B cell (primary cell): ENCODE data around the gene RNU5B-1. TPM values are rescaled to one million over a fixed set of nuclear protein-coding genes. Genes with fewer than 3 reads are reported as not detected.

Experiments used
- ATAC-seq: fragments of 200-7000 bp; cut with Tn5 transposase; one replicate; pipeline ENCODE4 v1.10.0; 2021; ENCODE audit warnings: low read depth, mild to moderate bottlenecking, moderate number of reproducible peaks, moderate library complexity
- CTCF ChIA-PET: fragments of 350-600 bp; sonication (Branson Sonifier 250); formaldehyde crosslinking; loops from one replicate; lab custom pipeline; 2021; ENCODE audit warnings: antibody characterized with exemption, inconsistent platforms; lab: Charles Lee
- POLR2A ChIA-PET: fragments of 350-600 bp; sonication (Branson Sonifier 250); formaldehyde crosslinking; loops from one replicate; lab custom pipeline; 2021; ENCODE audit warnings: antibody characterized with exemption; lab: Charles Lee
- DNase-seq: peaks from one replicate; pipeline ENCODE4 v3.0.0; 2013
- H2AFZ ChIP-seq: 2 replicates; pipeline ENCODE4 v1.6.1; 2012; ENCODE audit warnings: mild to moderate bottlenecking, low read depth, low read length; ENCODE audit not compliant: insufficient read depth, poor library complexity, severe bottlenecking
- H3K27ac ChIP-seq, 2 donors: 1 replicate in 1 of 2; 2 replicates in 1 of 2; pipeline ENCODE4 v1.5.1; 2012 to 2013; ENCODE audit warnings: low read length in 2 of 2, mild to moderate bottlenecking in 2 of 2, moderate library complexity in 1 of 2
- H3K27me3 ChIP-seq, 4 experiments: fragments of 200-600 bp in 1 of 4; sonication (generic) in 1 of 4; replicated peaks in 1 of 4; 1 replicate in 2 of 4; 2 replicates in 2 of 4; pipeline versions ENCODE4 v1.6.1 to v1.7.0; 2013 to 2016; ENCODE audit warnings: low read length in 3 of 4, mild to moderate bottlenecking in 2 of 4, mixed read lengths in 1 of 4, moderate library complexity in 1 of 4; ENCODE audit not compliant: insufficient read depth in 4 of 4, control insufficient read depth in 3 of 4; ENCODE audit errors: control extremely low read depth in 1 of 4
- H3K36me3 ChIP-seq, 2 experiments: replicated peaks in 1 of 2; 1 replicate in 1 of 2; 2 replicates in 1 of 2; pipeline versions ENCODE4 v1.6.1 to v1.7.1; 2013; ENCODE audit warnings: low read length in 1 of 2; ENCODE audit not compliant: insufficient read depth in 2 of 2, control insufficient read depth in 1 of 2; ENCODE audit errors: control extremely low read depth in 1 of 2, extremely low read depth in 1 of 2
- H3K4me1 ChIP-seq, 2 donors: fragments of 200-600 bp in 1 of 2; sonication (generic) in 1 of 2; 1 replicate in 1 of 2; 2 replicates in 1 of 2; pipeline versions ENCODE4 v1.5.1 to v1.6.1; 2013 to 2017; ENCODE audit warnings: low read length in 2 of 2; ENCODE audit not compliant: control insufficient read depth in 2 of 2, insufficient read depth in 2 of 2
- H3K4me2 ChIP-seq: replicated peaks from 2 replicates; pipeline ENCODE3; 2012; ENCODE audit warnings: mild to moderate bottlenecking, low read depth, low read length; ENCODE audit not compliant: poor library complexity, severe bottlenecking
- H3K4me3 ChIP-seq, 5 experiments: fragments of 200-600 bp in 1 of 5; sonication (generic) in 1 of 5; 1 replicate in 3 of 5; 2 replicates in 2 of 5; pipeline versions ENCODE4 v1.5.1 to v1.7.0; 2011 to 2016; ENCODE audit warnings: low read length in 4 of 5, mild to moderate bottlenecking in 4 of 5, low read depth in 2 of 5, control low read depth in 1 of 5, moderate library complexity in 1 of 5; ENCODE audit not compliant: insufficient read depth in 1 of 5; ENCODE audit errors: control extremely low read depth in 1 of 5, extremely low read depth in 1 of 5
- H3K79me2 ChIP-seq: fragments of 200-600 bp; sonication (generic); one replicate; pipeline ENCODE4 v1.6.0; 2016; ENCODE audit warnings: low read length; ENCODE audit not compliant: control insufficient read depth, insufficient read depth
- H3K9ac ChIP-seq: fragments of 200-600 bp; sonication (generic); 2 replicates; pipeline ENCODE4 v1.6.1; 2017; ENCODE audit warnings: mild to moderate bottlenecking, low read length, moderate library complexity
- H3K9me3 ChIP-seq, 3 donors: one replicate each; pipeline versions ENCODE4 v1.6.1 to v1.7.1; 2013; ENCODE audit warnings: low read length in 2 of 3; ENCODE audit not compliant: control insufficient read depth in 2 of 3, insufficient read depth in 1 of 3; ENCODE audit errors: control extremely low read depth in 1 of 3
- H4K20me1 ChIP-seq: 2 replicates; pipeline ENCODE4 v1.6.0; 2012; ENCODE audit warnings: mild to moderate bottlenecking, low read length; ENCODE audit not compliant: insufficient read depth, control insufficient read depth, poor library complexity, severe bottlenecking
- H3K27ac Mint-ChIP-seq: one replicate; pipeline ENCODE4 v1.8.0; 2021; ENCODE audit warnings: mixed read lengths
- H3K27me3 Mint-ChIP-seq: one replicate; pipeline ENCODE4 v1.8.0; 2021; ENCODE audit warnings: mixed read lengths
- H3K4me1 Mint-ChIP-seq: one replicate; pipeline ENCODE4 v1.8.0; 2021; ENCODE audit warnings: mixed read lengths
- H3K4me3 Mint-ChIP-seq: one replicate; pipeline ENCODE4 v1.8.0; 2021; ENCODE audit warnings: mixed read lengths
- H3K9me3 Mint-ChIP-seq: one replicate; pipeline ENCODE4 v1.8.0; 2022; ENCODE audit warnings: mixed read lengths; ENCODE audit not compliant: insufficient read depth
- EZH2 ChIP-seq: IDR thresholded peaks from 2 replicates; pipeline ENCODE4 v1.6.1; 2012; ENCODE audit warnings: borderline replicate concordance, low read depth, mild to moderate bottlenecking, moderate library complexity, low read length; ENCODE audit not compliant: insufficient read depth, poor library complexity, severe bottlenecking
- WGBS: methylation state at CpG from one replicate; pipeline ENCODE4 v1.1.5; 2013; ENCODE audit warnings: missing lambda C conversion rate; ENCODE audit not compliant: insufficient coverage; 5-methylcytosine and 5-hydroxymethylcytosine counted together
- intact Hi-C: fragments of 100-400 bp; cut with micrococcal nuclease; formaldehyde crosslinking; loops from one replicate; pipeline ENCODE4 v1.10.0; 2022
- polyA plus RNA-seq: library from polyadenylated mRNA; depleted of rRNA; stranded (reverse); fragments of >200 nt; gene quantifications from 2 replicates; pipeline ENCODE4 v1.2.3, GENCODE V29; 2012
- total RNA-seq, 2 donors: library from RNA; stranded (reverse); fragments of 120-200 nt in 1 of 2; gene quantifications; 1 replicate in 1 of 2; 2 replicates in 1 of 2; pipeline versions ENCODE4 v1.2.3 to v1.2.4, GENCODE V29; 2013 to 2022
- TF ChIP-seq, protein P1 (sequence below): fragments of 200-600 bp; IDR thresholded peaks from one replicate; pipeline ENCODE4 v1.8.0; 2022; ENCODE audit warnings: antibody characterized with exemption, mild to moderate bottlenecking

Gene RNU5B-1
- total and polyA plus RNA-seq, 2 donors (not counting 1 experiment from before 2014, with no cell fraction given) = 21.7 TPM; not detected in 1

- TF ChIP-seq EZH2 = no peak
- TF ChIP-seq, protein P1, sequence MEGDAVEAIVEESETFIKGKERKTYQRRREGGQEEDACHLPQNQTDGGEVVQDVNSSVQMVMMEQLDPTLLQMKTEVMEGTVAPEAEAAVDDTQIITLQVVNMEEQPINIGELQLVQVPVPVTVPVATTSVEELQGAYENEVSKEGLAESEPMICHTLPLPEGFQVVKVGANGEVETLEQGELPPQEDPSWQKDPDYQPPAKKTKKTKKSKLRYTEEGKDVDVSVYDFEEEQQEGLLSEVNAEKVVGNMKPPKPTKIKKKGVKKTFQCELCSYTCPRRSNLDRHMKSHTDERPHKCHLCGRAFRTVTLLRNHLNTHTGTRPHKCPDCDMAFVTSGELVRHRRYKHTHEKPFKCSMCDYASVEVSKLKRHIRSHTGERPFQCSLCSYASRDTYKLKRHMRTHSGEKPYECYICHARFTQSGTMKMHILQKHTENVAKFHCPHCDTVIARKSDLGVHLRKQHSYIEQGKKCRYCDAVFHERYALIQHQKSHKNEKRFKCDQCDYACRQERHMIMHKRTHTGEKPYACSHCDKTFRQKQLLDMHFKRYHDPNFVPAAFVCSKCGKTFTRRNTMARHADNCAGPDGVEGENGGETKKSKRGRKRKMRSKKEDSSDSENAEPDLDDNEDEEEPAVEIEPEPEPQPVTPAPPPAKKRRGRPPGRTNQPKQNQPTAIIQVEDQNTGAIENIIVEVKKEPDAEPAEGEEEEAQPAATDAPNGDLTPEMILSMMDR = no peak
- Mint-ChIP-seq H3K4me1 (peaks cover 5% of the 10 kb centered on the region), H3K27me3 (peaks cover 8% of the 10 kb centered on the region), H3K27ac (peak overlapping the region; percentile 17), H3K9me3 (no peaks in the 10 kb centered on the region), H3K4me3 (no peak overlapping the region)
- Histone ChIP-seq H3K27ac (no peak overlapping the region), H3K9ac (no peak overlapping the region), H3K4me2 (no peak overlapping the region), H2AFZ (no peak overlapping the region), H3K9me3 (peaks cover 0 to 9% (median 0%) of the 10 kb centered on the region in 3 donors), H4K20me1 (no peaks in the 10 kb centered on the region), H3K4me3 (no peak overlapping the region), H3K4me1 (peaks cover 0 to 8% of the 10 kb centered on the region in 2 donors), H3K27me3 (peaks cover 0 to 12% (median 0%) of the 10 kb centered on the region in 4 experiments), H3K79me2 (no peaks in the 10 kb centered on the region), H3K36me3 (no peaks in the 10 kb centered on the region)
- WGBS = 94% methylated on average over 16 of the region's 18 CpGs
- intact Hi-C loops = no loop called here
- POLR2A ChIA-PET = no interaction called here
- no peak for ATAC-seq
- CTCF ChIA-PET = interaction anchor here (1.1 to 1.4 kb wide), 2 partner anchors 9 to 11 kb away, joined by 3 read pairs; no protein-coding TSS in a partner anchor
- no peak for DNase-seq
Observed at GRCh38 chr15:65329984-65330735, 25.7 kb downstream of the RNU5B-1 start.

- Histone ChIP-seq H3K4me2 (no peak overlapping the region), H2AFZ (no peak overlapping the region), H4K20me1 (no peaks in the 10 kb centered on the region), H3K9me3 (peaks cover 0 to 9% (median 0%) of the 10 kb centered on the region in 3 donors), H3K27me3 (peaks cover 0 to 12% (median 2%) of the 10 kb centered on the region in 4 experiments), H3K9ac (no peak overlapping the region), H3K79me2 (no peaks in the 10 kb centered on the region), H3K4me3 (no peak overlapping the region), H3K36me3 (no peaks in the 10 kb centered on the region), H3K27ac (no peak overlapping the region), H3K4me1 (peaks cover 0 to 8% of the 10 kb centered on the region in 2 donors)
- H3K4me1 Mint-ChIP-seq = peaks cover 5% of the 10 kb centered on the region
- TF ChIP-seq EZH2 = no peak
- TF ChIP-seq, protein P1 = no peak
- no peak for DNase-seq
- 95% methylated on average over 20 of the region's 22 CpGs for WGBS
- no peak for ATAC-seq
- H3K27me3 Mint-ChIP-seq = peaks cover 15% of the 10 kb centered on the region
- H3K9me3 Mint-ChIP-seq = no peaks in the 10 kb centered on the region
- ChIA-PET CTCF (interaction anchor here (1.4 kb wide), 1 partner anchor 10 kb away, joined by 3 read pairs; no protein-coding TSS in a partner anchor), POLR2A (no interaction called here)
- H3K4me3 Mint-ChIP-seq = no peak overlapping the region
- no peak overlapping the region for H3K27ac Mint-ChIP-seq
- intact Hi-C loops = no loop called here
Observed at GRCh38 chr15:65330934-65331645, 26.6 kb downstream of the RNU5B-1 start.
